Measurements from ENCODE around the gene PRKAG3.

Gene PRKAG3

DNA sequence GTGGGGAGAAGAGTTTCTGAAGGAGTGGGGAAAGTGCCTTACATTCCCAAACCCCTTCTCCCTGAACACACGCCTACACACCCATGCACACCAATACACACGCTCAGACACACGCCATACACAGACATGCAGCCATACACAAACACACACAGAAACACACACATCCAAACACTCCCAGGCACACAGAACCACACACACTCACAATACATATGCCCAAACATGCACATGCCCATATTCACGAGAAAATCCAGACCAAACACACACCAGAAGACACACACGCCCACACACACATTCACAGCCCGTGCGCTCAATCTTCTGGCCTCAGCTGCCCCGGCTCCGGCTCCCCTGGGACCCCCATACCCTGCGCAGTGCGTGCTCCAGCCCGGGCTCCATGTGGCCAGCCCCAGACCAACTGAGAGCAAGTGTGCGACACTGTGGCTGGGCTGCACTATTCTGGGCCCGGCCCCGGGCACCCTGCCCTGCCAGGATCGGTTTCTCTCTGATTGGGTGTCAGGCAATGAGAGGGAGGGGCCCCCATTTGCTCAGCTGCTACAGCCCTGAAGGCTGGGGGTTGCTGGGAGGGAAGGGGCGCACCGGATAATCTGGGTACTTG, at the start of gene PRKAG3:
Gene PRKAG3, minus strand, starts transcription at position 426 of the 613 bp plus-strand sequence.
- no peak for DNase-seq

GRCh38 chr2:218880859-218881594, 49.4 kb upstream of the PRKAG3 start:
- no peak for DNase-seq

GRCh38 chr2:218880102-218880858, 48.7 kb upstream of the PRKAG3 start, which contains the start of gene WNT10A:
WNT10A (plus strand) TSS chr2:218880852; CDS start chr2:218880996, 144 bp downstream.
- peak; percentile 90 for DNase-seq

DNA sequence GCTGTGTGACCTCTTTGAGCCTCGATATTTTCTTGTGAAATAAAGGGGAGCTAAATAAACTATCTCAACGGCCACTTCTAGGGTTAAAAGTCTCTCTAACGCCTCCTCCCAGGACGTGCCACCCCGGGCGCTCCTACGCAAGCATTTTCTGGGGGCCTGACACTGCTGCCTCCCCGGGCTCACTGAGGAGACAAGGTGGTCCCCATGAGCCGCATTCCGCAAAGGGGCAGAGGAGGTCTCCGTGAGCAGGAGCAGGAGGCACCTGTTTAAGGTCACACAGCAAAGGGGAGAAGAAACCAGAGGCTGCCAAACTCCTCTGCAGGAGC, 48.1 kb upstream of the PRKAG3 start:
- no peak for DNase-seq

DNA sequence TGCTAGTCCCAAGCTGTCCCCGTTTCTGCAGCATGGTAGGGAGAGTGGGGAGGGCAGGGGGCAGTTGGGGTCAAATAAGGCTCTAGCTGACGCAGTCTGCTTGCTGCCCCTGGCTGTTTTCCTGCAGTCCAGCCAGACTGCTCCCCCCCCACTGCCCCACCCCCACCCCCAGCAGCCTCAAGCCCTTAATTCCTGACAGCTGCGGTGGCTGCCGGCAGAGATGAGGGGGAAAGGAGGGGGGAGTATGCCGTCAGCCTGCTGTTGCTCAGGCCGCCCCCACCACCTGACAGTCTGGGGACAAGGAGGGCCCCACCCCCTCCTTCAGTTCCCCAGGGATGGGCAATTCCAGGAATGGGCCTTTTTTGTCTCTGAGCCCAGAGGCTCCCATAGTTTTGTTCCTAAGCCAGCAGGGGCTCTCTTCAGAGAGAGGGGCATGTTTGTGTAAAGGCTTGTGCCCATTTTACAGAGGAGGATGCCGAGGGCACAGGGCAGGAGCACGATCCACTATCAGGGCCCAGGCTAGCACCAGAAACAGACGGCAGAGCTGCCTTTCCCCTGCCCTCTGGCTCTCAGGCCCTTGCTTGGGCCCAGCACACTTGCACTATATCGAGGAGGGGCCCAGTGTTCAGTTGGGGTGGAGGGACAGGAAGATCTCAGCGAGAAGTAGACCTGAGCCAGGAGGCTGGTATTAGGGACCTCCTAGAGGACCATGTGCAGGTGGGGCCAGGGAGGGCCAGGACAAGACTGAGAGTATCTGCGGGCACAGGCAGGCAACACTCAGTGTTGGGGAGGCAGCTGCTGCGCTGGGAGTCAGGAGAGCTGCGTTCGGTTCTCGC, 47.5 kb upstream of the PRKAG3 start:
- DNase-seq: no peak

DNA sequence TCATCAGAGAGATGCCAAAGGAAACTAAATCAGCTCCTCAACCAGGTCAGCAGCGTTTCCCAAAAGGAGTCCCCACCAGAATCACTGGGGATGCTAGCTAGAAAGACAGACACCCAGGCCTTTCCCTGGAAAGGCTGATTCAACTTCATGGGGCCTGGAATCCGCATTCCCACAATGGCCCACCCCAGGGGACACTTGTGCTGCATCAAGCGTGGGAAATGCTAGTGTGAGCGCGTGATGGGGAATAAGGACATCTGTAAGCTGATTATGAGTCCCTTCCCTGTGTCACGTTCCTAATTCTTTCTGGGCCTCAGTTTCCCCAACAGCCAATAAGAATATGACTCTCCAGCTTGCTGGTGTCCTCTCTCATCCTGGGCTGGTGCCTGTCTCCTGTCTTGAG, 46.9 kb upstream of the PRKAG3 start:
- no peak for DNase-seq

DNA sequence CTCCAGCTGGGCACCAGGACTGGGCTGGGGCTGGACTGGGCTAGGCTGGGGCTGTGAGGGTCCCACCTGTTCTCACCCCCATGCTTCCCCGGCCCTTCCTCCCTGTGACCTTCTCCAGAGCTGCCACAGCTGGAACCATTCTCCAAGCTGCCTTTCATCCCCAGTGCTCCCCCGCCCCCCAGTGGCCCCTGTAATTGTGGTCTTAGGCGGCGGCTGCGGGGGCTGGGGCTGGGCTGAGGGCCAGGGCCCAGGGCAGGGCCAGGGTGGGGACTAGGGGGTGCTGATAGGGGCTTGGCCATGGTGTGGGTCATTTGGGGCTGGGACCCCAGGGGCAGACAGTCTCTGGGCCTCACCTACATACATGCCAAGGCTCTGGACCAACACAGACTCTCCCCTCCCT, 46.3 kb upstream of the PRKAG3 start:
- no peak for DNase-seq

- no peak for DNase-seq
These were observed 45.7 kb upstream of the PRKAG3 start for GRCh38 chr2:218877331-218877730.

- DNase-seq: peak; percentile 87
These were observed 45.1 kb upstream of the PRKAG3 start for GRCh38 chr2:218876562-218877219.

DNA sequence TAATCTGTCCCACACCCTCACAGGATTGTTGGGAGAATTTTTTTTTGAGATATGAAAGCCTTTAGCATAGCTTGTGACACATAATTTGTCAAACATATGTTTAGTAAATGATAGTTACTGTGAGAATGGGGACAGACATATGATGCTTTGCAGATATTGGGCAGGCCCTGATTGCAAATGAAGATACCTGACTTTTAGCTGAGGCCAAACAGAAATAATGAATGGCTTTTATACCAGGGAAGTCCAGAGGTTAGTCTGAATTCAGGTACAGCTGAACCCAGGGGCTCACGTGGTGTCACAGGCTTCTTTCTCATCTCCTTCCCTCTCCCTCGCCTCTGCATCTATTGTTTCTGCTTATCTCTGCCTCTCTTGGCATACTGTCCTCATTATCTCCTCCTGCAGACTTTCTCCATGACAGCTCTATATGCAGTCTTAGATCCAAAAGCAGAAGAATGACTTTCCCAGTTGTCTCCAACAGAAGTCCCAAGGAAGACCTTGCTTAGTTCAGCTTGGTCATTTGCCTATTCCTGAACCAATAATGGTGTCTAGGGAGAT, 44.2 kb upstream of the PRKAG3 start:
- DNase-seq: no peak

- DNase-seq: no peak
These were observed 42.0 kb upstream of the PRKAG3 start for GRCh38 chr2:218873359-218874194.

DNA sequence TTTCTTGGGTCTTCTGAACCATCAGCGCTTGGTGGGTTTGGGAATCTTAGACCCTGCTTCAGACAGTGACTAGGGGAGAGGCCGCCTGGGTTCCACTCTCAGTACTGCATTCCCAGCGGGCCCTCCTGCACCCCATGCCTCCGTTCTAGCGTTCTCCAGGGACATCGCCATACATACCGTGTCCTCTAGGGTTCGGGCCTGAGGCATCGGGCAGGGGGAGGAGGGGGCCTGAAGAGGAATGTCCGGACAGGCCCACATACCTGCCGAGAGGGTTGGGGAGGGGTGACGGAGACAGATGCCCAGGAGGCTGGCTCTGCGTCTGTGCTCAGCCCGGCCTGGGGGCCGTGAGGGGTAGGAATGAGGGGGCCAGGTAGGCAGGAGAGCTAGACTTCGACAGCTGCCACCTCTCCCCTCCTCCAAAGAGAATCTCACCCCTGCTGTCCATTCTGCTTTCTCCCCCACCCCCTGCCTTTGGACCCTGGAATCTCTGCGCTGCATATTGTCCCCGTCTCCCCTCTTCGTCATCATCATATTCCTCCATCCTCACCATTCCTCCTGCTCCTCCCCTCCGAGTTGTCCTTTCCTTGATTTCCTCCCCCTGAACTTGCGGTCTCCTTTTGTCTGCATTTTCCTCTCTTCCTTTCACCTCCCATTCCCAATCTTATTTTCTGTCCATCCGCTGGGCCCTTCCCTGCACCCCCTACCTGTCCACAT, 41.2 kb upstream of the PRKAG3 start:
- no peak for DNase-seq

- DNase-seq: no peak
These were observed 40.0 kb upstream of the PRKAG3 start for GRCh38 chr2:218871345-218872302.

DNA sequence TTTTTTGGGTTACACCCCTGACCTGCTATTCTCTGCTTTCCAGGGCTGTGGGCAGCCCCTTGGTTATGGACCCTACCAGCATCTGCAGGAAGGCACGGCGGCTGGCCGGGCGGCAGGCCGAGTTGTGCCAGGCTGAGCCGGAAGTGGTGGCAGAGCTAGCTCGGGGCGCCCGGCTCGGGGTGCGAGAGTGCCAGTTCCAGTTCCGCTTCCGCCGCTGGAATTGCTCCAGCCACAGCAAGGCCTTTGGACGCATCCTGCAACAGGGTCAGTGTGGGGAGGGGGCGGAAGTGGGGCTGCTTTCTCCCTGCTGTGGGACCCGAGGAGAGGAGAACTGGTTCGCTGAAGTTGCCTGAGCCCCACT, 39.4 kb upstream of the PRKAG3 start:
- DNase-seq: no peak

GRCh38 chr2:218869064-218869463, 37.5 kb upstream of the PRKAG3 start:
- DNase-seq: no peak

GRCh38 chr2:218867900-218868299, 36.3 kb upstream of the PRKAG3 start:
- no peak for DNase-seq

DNA sequence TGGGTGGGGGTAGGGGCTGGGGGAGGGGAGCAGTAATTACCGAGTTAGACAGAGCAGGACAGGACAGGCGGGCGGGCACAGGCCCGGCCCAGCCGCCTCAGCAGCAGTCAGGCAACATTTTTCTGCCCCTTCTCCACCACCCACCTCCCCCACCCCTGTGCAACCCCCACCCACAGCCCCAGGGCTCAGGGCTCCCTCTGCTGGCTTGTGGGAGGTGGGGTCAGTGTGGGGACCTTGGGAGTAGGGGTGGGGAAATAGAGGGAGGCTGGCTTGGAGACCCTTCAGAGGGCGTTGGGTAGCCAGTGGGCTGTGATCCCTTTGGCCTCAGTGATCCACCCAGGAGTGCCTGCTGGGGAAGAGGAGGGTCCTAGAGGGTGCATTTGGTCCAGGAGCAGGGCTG, 34.4 kb upstream of the PRKAG3 start:
- no peak for DNase-seq

- DNase-seq: no peak
These were observed 33.8 kb upstream of the PRKAG3 start for GRCh38 chr2:218865396-218865795.

GRCh38 chr2:218863021-218863520, 31.5 kb upstream of the PRKAG3 start:
- no peak for DNase-seq
